Uterus (tissue), 2 donors: ENCODE results near the gene ISCA2.
"Not testable (repeated sequence)": the region's sequence is repeated elsewhere in the genome, so short reads cannot be mapped to it uniquely, and the experiment has no call there.

Experiments
- CTCF ChIP-seq, 4 experiments: fragments of 200-600 bp in 2 of 4; fragments of 450-650 bp in 2 of 4; sonication (generic) in 2 of 4; IDR thresholded peaks; one replicate each; pipeline ENCODE4 v1.5.1; 2016 to 2019; ENCODE audit warnings: antibody characterized with exemption in 4 of 4, mild to moderate bottlenecking in 2 of 4, moderate library complexity in 1 of 4
- POLR2A ChIP-seq, 2 donors: fragments of 450-650 bp; IDR thresholded peaks; one replicate each; pipeline ENCODE4 v1.6.1; 2016; ENCODE audit warnings: antibody characterized with exemption in 2 of 2, mild to moderate bottlenecking in 1 of 2, moderate library complexity in 1 of 2

- TF ChIP-seq CTCF, POLR2A (IDR thresholded peaks at IDR 0.05): not testable (repeated sequence)
Measured at GRCh38 chr14:74454397-74454796, 39.2 kb upstream of the ISCA2 start.
